ENCODE results near the gene CDK9.

CDK9 gene

GRCh38 chr9:127825319-127826051 is 39.7 kb downstream of the CDK9 start:
- TF ChIP-seq, protein P1, sequence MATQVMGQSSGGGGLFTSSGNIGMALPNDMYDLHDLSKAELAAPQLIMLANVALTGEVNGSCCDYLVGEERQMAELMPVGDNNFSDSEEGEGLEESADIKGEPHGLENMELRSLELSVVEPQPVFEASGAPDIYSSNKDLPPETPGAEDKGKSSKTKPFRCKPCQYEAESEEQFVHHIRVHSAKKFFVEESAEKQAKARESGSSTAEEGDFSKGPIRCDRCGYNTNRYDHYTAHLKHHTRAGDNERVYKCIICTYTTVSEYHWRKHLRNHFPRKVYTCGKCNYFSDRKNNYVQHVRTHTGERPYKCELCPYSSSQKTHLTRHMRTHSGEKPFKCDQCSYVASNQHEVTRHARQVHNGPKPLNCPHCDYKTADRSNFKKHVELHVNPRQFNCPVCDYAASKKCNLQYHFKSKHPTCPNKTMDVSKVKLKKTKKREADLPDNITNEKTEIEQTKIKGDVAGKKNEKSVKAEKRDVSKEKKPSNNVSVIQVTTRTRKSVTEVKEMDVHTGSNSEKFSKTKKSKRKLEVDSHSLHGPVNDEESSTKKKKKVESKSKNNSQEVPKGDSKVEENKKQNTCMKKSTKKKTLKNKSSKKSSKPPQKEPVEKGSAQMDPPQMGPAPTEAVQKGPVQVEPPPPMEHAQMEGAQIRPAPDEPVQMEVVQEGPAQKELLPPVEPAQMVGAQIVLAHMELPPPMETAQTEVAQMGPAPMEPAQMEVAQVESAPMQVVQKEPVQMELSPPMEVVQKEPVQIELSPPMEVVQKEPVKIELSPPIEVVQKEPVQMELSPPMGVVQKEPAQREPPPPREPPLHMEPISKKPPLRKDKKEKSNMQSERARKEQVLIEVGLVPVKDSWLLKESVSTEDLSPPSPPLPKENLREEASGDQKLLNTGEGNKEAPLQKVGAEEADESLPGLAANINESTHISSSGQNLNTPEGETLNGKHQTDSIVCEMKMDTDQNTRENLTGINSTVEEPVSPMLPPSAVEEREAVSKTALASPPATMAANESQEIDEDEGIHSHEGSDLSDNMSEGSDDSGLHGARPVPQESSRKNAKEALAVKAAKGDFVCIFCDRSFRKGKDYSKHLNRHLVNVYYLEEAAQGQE (IDR thresholded peaks at IDR 0.05; ENCODE audit: insufficient read depth in 1 of 2, low read depth in 2 of 2, low read length in 2 of 2) = no peak
- TF ChIP-seq FOXP2 (optimal IDR thresholded peaks at IDR 0.05; ENCODE audit: borderline replicate concordance, extremely low read depth, extremely low read length, insufficient read depth) (no peak), TAF1 (IDR thresholded peaks at IDR 0.05; ENCODE audit: borderline replicate concordance, insufficient read depth, low read length) (no peak), POLR2AphosphoS5 (IDR thresholded peaks at IDR 0.05; ENCODE audit: low read depth, low read length) (no peak), SIN3A (IDR thresholded peaks at IDR 0.05; ENCODE audit: borderline replicate concordance, insufficient read depth, low read length) (no peak)

DNA sequence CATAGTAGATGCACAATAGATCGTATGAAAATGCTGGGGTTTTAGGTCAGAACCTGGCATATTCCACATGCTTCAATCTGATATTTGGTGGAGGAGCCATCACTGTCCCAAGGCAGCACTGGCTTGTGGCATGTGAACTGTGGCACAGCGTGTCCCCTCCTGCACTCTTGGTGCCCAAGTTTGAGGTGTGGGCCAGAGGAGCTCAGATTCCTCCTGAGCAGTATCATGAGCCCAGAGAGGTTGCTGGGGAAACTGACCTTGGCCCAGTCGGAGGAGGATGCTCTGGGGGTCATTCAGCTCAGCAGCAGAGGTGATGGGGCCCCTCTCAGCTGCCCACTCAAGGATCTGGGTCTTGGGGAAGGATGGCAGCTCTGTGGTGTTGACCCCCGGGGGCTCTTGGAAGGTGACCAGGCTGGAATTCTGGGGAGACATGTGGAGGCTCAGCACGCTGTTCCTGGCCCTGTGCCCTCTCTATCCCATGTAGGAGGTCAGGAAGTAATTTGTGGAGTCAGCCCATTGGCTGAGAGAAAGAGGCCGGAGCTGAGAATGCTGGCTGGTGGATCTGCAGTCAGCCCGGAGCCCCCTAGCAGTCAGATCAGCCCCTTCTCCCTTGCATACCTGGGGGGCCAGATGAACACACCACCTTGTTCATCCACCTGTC is 40.5 kb downstream of the CDK9 start:
- TF ChIP-seq, protein P1 (IDR thresholded peaks at IDR 0.05; ENCODE audit: insufficient read depth in 1 of 2, low read depth in 2 of 2, low read length in 2 of 2) = no peak
- TF ChIP-seq TAF1 (IDR thresholded peaks at IDR 0.05; ENCODE audit: borderline replicate concordance, insufficient read depth, low read length) (no peak), POLR2AphosphoS5 (IDR thresholded peaks at IDR 0.05; ENCODE audit: low read depth, low read length) (no peak), FOXP2 (optimal IDR thresholded peaks at IDR 0.05; ENCODE audit: borderline replicate concordance, extremely low read depth, extremely low read length, insufficient read depth) (no peak), SIN3A (IDR thresholded peaks at IDR 0.05; ENCODE audit: borderline replicate concordance, insufficient read depth, low read length) (no peak)

DNA sequence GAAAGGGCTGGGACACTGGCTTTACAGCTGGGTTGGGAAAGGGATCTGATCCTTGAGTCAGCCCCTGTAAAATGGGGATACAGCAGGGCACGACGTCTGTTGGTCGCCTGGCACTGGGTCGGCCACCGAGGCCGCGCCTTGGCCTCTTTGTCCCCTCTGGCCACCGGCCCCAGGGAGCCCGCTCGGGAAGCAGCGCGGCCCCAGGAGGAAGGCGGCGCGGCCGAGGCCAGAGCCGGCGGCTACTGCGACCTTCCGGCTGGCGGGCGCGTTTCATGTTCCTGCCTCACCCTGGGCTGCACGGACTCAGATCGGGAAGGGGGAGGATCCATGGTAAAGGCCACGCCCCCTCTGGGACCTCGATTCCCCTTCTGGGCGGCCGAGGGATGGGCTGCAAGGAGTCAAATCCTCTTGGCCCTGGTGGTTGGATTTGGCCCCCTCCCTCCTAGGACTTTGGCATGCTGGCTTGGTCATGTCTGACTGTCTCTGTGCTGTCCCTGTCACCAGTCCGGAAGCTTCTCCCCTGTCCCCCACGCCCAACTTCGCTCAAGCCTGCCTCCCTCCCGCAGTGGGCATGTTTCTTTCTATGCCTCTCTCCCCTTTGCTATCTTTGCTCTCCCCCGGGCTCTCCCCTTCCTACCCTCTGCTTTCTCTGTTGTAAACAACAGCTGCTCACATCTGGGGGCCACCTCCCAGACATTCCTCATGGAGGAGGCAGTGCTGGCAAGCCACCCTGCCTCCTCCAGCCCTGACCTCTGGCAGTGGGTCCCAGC is 42.6 kb downstream of the CDK9 start:
- TF ChIP-seq, protein P1 (IDR thresholded peaks at IDR 0.05; ENCODE audit: insufficient read depth in 1 of 2, low read depth in 2 of 2, low read length in 2 of 2) = no peak
- TF ChIP-seq SIN3A (IDR thresholded peaks at IDR 0.05; ENCODE audit: borderline replicate concordance, insufficient read depth, low read length) (no peak), FOXP2 (optimal IDR thresholded peaks at IDR 0.05; ENCODE audit: borderline replicate concordance, extremely low read depth, extremely low read length, insufficient read depth) (no peak), TAF1 (IDR thresholded peaks at IDR 0.05; ENCODE audit: borderline replicate concordance, insufficient read depth, low read length) (no peak), POLR2AphosphoS5 (IDR thresholded peaks at IDR 0.05; ENCODE audit: low read depth, low read length) (no peak)

- TF ChIP-seq FOXP2 (optimal IDR thresholded peaks at IDR 0.05; ENCODE audit: borderline replicate concordance, extremely low read depth, extremely low read length, insufficient read depth) (no peak), POLR2AphosphoS5 (IDR thresholded peaks at IDR 0.05; ENCODE audit: low read depth, low read length) (no peak), SIN3A (IDR thresholded peaks at IDR 0.05; ENCODE audit: borderline replicate concordance, insufficient read depth, low read length) (no peak), TAF1 (IDR thresholded peaks at IDR 0.05; ENCODE audit: borderline replicate concordance, insufficient read depth, low read length) (no peak)
- TF ChIP-seq, protein P1 (IDR thresholded peaks at IDR 0.05; ENCODE audit: insufficient read depth in 1 of 2, low read depth in 2 of 2, low read length in 2 of 2) = no peak
Measured at GRCh38 chr9:127829205-127829906, 43.5 kb downstream of the CDK9 start.

Measured in PFSK-1 (cell line).